A673 (cell line): ENCODE data around the gene PTGES2.

Experiments
- EZH2 ChIP-seq: fragments of 200-600 bp; sonication (generic); IDR thresholded peaks from 2 replicates; pipeline ENCODE4 v1.6.1; 2017; ENCODE audit warnings: borderline replicate concordance, low read depth, mild to moderate bottlenecking, mixed read lengths, antibody characterized with exemption, low read length; ENCODE audit not compliant: poor library complexity, severe bottlenecking
- TF ChIP-seq, protein P1 (sequence below): fragments of 300-800, 200-600 bp; sonication (generic); conservative IDR thresholded peaks from 2 replicates; pipeline ENCODE4 v1.5.1; 2017; ENCODE audit warnings: low read depth, mild to moderate bottlenecking, antibody characterized with exemption, low read length, moderate library complexity, mixed read lengths

DNA sequence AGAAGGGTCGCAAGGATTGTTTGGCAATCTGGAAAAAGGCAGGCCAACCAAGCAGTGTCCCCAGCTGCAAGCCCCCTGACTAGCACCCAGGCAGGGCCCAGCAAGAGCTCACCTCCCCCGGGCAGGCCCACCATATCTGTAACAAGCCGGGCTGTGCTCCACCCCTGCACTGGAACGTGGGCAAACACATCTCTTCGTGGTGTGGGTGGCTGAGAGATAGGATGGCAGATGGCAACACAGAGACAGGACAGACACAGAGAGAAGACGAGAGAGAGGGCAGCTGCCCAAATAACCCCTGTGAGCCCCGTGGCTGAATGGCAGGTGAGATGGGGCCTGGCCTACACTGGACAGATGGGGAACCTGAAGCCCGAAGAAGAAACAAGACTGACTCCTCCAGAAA is 42.0 kb upstream of the PTGES2 start:
- TF ChIP-seq, protein P1, sequence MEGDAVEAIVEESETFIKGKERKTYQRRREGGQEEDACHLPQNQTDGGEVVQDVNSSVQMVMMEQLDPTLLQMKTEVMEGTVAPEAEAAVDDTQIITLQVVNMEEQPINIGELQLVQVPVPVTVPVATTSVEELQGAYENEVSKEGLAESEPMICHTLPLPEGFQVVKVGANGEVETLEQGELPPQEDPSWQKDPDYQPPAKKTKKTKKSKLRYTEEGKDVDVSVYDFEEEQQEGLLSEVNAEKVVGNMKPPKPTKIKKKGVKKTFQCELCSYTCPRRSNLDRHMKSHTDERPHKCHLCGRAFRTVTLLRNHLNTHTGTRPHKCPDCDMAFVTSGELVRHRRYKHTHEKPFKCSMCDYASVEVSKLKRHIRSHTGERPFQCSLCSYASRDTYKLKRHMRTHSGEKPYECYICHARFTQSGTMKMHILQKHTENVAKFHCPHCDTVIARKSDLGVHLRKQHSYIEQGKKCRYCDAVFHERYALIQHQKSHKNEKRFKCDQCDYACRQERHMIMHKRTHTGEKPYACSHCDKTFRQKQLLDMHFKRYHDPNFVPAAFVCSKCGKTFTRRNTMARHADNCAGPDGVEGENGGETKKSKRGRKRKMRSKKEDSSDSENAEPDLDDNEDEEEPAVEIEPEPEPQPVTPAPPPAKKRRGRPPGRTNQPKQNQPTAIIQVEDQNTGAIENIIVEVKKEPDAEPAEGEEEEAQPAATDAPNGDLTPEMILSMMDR: no peak
- no peak for TF ChIP-seq EZH2
